ENCODE results near the gene ACADVL.
"Not testable (repeated sequence)": the region's sequence is repeated elsewhere in the genome, so short reads cannot be mapped to it uniquely, and the experiment has no call there.

The ACADVL gene

DNA sequence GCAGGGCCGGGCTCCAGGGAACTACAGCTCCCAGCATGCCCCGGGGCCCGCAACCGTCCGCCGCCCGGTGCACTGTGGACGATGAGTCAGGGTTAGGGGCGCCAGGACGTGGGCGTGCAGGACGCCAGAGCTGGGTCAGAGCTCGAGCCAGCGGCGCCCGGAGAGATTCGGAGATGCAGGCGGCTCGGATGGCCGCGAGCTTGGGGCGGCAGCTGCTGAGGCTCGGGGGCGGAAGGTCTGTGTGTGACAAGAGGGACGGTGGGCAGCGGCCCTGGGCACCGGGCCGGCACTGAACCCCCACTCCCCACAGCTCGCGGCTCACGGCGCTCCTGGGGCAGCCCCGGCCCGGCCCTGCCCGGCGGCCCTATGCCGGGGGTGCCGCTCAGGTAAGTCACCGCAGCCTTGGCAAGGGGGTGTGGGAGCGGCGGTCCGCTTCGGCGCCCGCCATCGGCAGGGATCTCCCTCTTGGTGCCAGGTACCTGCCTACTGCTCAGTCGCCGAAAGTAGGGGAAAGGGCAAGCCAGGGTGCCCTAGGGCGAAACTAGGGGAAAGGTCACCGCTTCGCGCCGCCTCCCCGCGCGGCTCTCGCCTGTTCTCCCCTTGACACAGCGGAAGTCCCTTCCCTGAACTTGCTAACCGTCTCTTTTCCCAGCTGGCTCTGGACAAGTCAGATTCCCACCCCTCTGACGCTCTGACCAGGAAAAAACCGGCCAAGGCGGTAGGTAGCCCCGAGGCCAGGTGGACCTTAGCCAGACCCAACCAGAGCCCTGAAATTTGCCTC lies at the start of gene ACADVL, which contains the start of gene DLG4:
ACADVL (plus strand) TSS at position 127 of the 781 bp plus-strand sequence; CDS start at position 174, 47 bp downstream.
DLG4 (minus strand) TSS at position 25 of the 781 bp plus-strand sequence.
- TF ChIP-seq, protein P1, sequence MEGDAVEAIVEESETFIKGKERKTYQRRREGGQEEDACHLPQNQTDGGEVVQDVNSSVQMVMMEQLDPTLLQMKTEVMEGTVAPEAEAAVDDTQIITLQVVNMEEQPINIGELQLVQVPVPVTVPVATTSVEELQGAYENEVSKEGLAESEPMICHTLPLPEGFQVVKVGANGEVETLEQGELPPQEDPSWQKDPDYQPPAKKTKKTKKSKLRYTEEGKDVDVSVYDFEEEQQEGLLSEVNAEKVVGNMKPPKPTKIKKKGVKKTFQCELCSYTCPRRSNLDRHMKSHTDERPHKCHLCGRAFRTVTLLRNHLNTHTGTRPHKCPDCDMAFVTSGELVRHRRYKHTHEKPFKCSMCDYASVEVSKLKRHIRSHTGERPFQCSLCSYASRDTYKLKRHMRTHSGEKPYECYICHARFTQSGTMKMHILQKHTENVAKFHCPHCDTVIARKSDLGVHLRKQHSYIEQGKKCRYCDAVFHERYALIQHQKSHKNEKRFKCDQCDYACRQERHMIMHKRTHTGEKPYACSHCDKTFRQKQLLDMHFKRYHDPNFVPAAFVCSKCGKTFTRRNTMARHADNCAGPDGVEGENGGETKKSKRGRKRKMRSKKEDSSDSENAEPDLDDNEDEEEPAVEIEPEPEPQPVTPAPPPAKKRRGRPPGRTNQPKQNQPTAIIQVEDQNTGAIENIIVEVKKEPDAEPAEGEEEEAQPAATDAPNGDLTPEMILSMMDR (conservative IDR thresholded peaks at IDR 0.05; ENCODE audit: low read depth, low read length), result no peak
- no peak for DNase-seq (ENCODE audit: low read depth)
- peak within 1 kb of the TSS; percentile 83 for H3K4me3 ChIP-seq (ENCODE audit: low read length)

GRCh38 chr17:7172522-7173191 lies 47.1 kb upstream of the ACADVL start:
- DNase-seq (ENCODE audit: low read depth); H3K4me3 ChIP-seq (ENCODE audit: low read length): not testable (repeated sequence)

DNA sequence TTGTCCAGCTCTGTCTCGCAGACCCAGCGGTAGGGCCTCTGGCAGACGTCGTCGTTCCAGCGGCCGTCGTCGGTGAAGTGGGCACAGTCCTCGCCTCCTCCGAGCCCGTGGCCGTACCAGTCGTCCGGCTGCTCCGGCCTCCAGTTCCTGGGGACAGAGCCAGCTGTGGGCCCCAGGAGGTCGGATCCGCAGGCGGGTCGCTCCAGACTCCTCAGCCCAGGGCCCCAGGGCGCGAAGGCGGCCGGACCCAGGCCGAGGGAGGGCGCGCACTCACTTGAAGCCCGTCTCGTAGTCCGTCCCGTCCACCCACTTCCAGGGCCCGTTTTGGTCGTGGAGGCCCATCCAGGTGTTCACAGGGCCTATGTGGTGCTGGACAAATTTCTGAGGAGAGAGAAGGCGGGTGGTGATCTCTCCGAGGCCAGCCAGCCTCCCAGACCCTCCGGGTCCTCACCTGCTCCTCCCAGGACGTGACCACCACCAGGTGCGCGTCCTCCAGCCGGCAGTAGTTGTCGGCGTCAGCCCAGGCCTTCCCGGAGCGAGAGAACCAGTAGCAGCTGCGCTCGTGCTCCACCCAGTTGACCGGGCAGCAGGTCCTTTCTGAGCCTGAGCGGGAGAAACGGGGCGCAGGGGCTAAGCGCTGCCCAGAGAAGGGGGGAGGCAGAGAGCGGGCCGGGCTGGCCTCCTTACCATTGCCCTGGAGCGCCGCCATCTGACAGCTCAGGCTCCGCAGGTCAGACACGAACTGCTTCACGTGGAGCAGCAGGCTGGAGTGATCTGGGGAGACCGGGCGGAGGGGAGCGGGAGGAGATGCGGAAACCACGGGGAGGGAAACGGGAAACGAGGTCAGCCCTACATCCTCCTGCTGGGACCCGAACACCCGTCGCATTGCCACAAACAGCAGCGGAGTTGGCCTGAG lies 45.8 kb upstream of the ACADVL start:
- DNase-seq (ENCODE audit: low read depth), result no peak
- no peak overlapping the region for H3K4me3 ChIP-seq (ENCODE audit: low read length)
- TF ChIP-seq, protein P1 (conservative IDR thresholded peaks at IDR 0.05; ENCODE audit: low read depth, low read length), result peak; percentile 43

- H3K4me3 ChIP-seq (ENCODE audit: low read length), result no peak overlapping the region
- TF ChIP-seq, protein P1 (conservative IDR thresholded peaks at IDR 0.05; ENCODE audit: low read depth, low read length), result no peak
- no peak for DNase-seq (ENCODE audit: low read depth)
These were observed 45.0 kb upstream of the ACADVL start for GRCh38 chr17:7174603-7175326.

DNA sequence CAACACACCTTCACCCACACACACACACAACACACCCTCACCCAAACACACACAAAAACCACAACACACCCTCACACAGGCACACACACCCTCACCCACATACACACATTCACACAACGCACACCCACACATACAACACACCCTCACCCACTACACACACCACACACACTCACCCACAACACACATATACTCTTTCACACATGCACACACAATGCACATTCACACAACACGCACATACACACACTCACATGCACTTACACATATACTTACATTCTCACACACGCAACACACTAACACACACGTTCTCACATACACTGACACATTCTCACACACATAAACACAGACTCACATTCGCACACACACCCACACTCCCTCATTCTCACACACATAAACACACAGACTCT lies 44.4 kb upstream of the ACADVL start:
- no peak for DNase-seq (ENCODE audit: low read depth)
- TF ChIP-seq, protein P1 (conservative IDR thresholded peaks at IDR 0.05; ENCODE audit: low read depth, low read length), result no peak
- no peak overlapping the region for H3K4me3 ChIP-seq (ENCODE audit: low read length)

DNA sequence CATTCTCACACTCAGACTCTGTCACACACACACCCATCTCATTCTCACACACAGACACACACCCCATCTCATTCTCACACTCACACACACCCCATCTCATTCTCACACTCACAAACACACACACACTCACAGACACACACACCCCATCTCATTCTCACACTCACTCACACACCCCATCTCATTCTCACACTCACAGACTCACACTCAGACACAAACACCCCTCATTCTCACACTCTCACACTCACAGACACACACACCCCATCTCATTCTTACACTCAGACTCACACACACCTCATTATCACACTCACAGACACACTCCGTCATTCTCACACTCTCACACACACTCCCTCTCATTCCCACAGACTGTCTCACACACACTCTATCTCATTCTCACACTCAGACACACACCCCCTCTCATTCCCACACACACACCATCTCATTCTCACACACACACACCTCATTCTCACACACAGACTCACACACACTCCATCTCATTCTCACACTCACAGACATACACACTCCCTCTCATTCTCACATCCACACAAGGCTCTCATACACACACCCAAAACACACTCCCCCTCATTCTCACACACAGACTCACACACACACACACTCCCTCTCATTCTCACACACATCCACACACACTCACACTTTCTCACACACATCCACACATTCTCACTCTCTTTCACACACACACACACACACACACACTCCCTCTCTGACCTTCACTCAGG lies 43.5 kb upstream of the ACADVL start:
- no peak for DNase-seq (ENCODE audit: low read depth)
- no peak overlapping the region for H3K4me3 ChIP-seq (ENCODE audit: low read length)
- TF ChIP-seq, protein P1 (conservative IDR thresholded peaks at IDR 0.05; ENCODE audit: low read depth, low read length), result no peak
